ENCODE results near the gene RBM26.

GRCh38 chr13:79434556-79434955 lies 28.5 kb upstream of the RBM26 start:
- TF ChIP-seq CTCF (conservative IDR thresholded peaks at IDR 0.05 in 1 of 2, IDR thresholded peaks at IDR 0.05 in 1 of 2; ENCODE audit: extremely low read depth in 1 of 2, insufficient read depth in 1 of 2, low read depth in 1 of 2, low read length in 2 of 2) (no peak), EZH2 (IDR thresholded peaks at IDR 0.05; ENCODE audit: borderline replicate concordance, low read length) (no peak)

Data from mammary epithelial cell (primary cell).